HS-27A (cell line): ENCODE measurements around the gene IL1RL2.

ENCODE experiments used
- DNase-seq: peaks from one replicate; pipeline ENCODE4 v3.0.0-alpha.2; 2012; ENCODE audit warnings: low read depth, missing footprints

The IL1RL2 gene

GRCh38 chr2:102194609-102195268, 7.9 kb downstream of the IL1RL2 start:
- DNase-seq = no peak

- DNase-seq = no peak
Measured at GRCh38 chr2:102197389-102198137, 10.7 kb downstream of the IL1RL2 start.

- no peak for DNase-seq
Measured at GRCh38 chr2:102200539-102200938, 13.7 kb downstream of the IL1RL2 start.

GRCh38 chr2:102204638-102205037, 17.8 kb downstream of the IL1RL2 start:
- DNase-seq = no peak

GRCh38 chr2:102206666-102207341, 20.0 kb downstream of the IL1RL2 start:
- DNase-seq = no peak

- no peak for DNase-seq
Measured at GRCh38 chr2:102208774-102209173, 22.0 kb downstream of the IL1RL2 start.

GRCh38 chr2:102209474-102209873, 22.7 kb downstream of the IL1RL2 start:
- DNase-seq = no peak

- DNase-seq = no peak
Measured at GRCh38 chr2:102217032-102217431, 30.2 kb downstream of the IL1RL2 start.

GRCh38 chr2:102224824-102225739, 38.3 kb downstream of the IL1RL2 start:
- no peak for DNase-seq

- DNase-seq = no peak
Measured at GRCh38 chr2:102226171-102226570, 39.3 kb downstream of the IL1RL2 start.

GRCh38 chr2:102226612-102227391, 40.0 kb downstream of the IL1RL2 start:
- no peak for DNase-seq

- no peak for DNase-seq
Measured at GRCh38 chr2:102229141-102229769, 42.4 kb downstream of the IL1RL2 start.

- no peak for DNase-seq
Measured at GRCh38 chr2:102230410-102230909, 43.6 kb downstream of the IL1RL2 start.

- no peak for DNase-seq
Measured at GRCh38 chr2:102233132-102233884, 46.5 kb downstream of the IL1RL2 start.

GRCh38 chr2:102235042-102235473, 48.2 kb downstream of the IL1RL2 start:
- DNase-seq = no peak

- DNase-seq = no peak
Measured at GRCh38 chr2:102235491-102235890, 48.7 kb downstream of the IL1RL2 start.

- no peak for DNase-seq
Measured at GRCh38 chr2:102236132-102236531, 49.3 kb downstream of the IL1RL2 start.

GRCh38 chr2:102237176-102237575, 50.4 kb downstream of the IL1RL2 start:
- no peak for DNase-seq

GRCh38 chr2:102238039-102238756, 51.4 kb downstream of the IL1RL2 start:
- DNase-seq = no peak
